ENCODE measurements around the gene GLUD2. TPM values are rescaled to one million over a fixed set of nuclear protein-coding genes. Genes with fewer than 3 reads are reported as not detected.
A peak's percentile ranks its signal among the peaks of the same experiment; 100 is the strongest.
"Not testable (repeated sequence)": the region's sequence is repeated elsewhere in the genome, so short reads cannot be mapped to it uniquely, and the experiment has no call there.

The GLUD2 gene
- total and polyA plus RNA-seq, 4 donors = 2.8 to 24.3 (median 8.5) TPM

DNA sequence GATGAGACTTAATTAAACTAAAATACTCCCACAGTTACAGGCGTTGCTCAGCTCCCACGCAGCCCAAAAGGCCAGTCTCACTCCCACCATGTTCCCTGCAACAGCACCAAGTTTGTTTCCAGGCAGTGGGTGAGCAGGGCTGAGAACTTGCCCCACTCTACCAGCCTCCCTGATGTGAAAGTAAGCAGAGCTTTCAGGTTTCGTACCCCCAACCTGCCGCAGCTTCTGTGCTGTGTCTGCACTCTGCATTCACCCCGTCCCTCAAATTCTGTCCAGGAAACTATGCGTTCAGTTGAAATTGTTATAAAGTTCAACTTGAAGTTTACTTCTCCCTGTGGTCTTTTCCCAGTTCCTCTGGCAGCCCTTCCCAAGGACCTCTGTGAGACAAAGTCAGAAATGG lies 17.2 kb downstream of the GLUD2 start:
- no peak for DNase-seq (ENCODE audit: low spot score)
- H3K9ac ChIP-seq (ENCODE audit: low read depth in 1 of 2, low read length in 2 of 2) = no peak overlapping the region
- no peaks in the 10 kb centered on the region for H3K27me3 ChIP-seq (ENCODE audit: control insufficient read depth in 4 of 4, insufficient read depth in 4 of 4, low read length in 3 of 4)
- no peaks in the 10 kb centered on the region for H3K9me3 ChIP-seq (ENCODE audit: control insufficient read depth in 4 of 4, low read length in 3 of 4)
- no peak overlapping the region for H3K27ac ChIP-seq (ENCODE audit: low read depth in 1 of 2, low read length in 2 of 2)
- H3K4me1 ChIP-seq (ENCODE audit: control insufficient read depth in 4 of 4, insufficient read depth in 4 of 4, low read length in 3 of 4) = no peaks in the 10 kb centered on the region
- WGBS = 95% methylated on average over 6 of the region's 6 CpGs
- no peaks in the 10 kb centered on the region for H3K36me3 ChIP-seq (ENCODE audit: control insufficient read depth in 4 of 4, insufficient read depth in 3 of 4, low read depth in 1 of 4, low read length in 3 of 4)
- no peak overlapping the region for H3K4me3 ChIP-seq (ENCODE audit: low read depth in 1 of 3, low read length in 3 of 3)
- TF ChIP-seq ATF3 (IDR thresholded peaks at IDR 0.05) = no peak
- TF ChIP-seq YY1 (IDR thresholded peaks at IDR 0.05) = no peak
- TF ChIP-seq, protein P1, sequence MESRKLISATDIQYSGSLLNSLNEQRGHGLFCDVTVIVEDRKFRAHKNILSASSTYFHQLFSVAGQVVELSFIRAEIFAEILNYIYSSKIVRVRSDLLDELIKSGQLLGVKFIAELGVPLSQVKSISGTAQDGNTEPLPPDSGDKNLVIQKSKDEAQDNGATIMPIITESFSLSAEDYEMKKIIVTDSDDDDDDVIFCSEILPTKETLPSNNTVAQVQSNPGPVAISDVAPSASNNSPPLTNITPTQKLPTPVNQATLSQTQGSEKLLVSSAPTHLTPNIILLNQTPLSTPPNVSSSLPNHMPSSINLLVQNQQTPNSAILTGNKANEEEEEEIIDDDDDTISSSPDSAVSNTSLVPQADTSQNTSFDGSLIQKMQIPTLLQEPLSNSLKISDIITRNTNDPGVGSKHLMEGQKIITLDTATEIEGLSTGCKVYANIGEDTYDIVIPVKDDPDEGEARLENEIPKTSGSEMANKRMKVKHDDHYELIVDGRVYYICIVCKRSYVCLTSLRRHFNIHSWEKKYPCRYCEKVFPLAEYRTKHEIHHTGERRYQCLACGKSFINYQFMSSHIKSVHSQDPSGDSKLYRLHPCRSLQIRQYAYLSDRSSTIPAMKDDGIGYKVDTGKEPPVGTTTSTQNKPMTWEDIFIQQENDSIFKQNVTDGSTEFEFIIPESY (IDR thresholded peaks at IDR 0.05) = no peak
- TF ChIP-seq GABPA (IDR thresholded peaks at IDR 0.05 in 1 of 2, conservative IDR thresholded peaks at IDR 0.05 in 1 of 2) = no peak
- no peak for TF ChIP-seq EGR1 (IDR thresholded peaks at IDR 0.05; ENCODE audit: low read depth in 2 of 2)
- TF ChIP-seq RXRA (IDR thresholded peaks at IDR 0.05) = no peak
- TF ChIP-seq HNF4G (IDR thresholded peaks at IDR 0.05) = no peak
- TF ChIP-seq RAD21 (IDR thresholded peaks at IDR 0.05) = no peak
- no peak for TF ChIP-seq FOXA2 (IDR thresholded peaks at IDR 0.05)
- TF ChIP-seq HNF4A (conservative IDR thresholded peaks at IDR 0.05) = no peak
- TF ChIP-seq, protein P2, sequence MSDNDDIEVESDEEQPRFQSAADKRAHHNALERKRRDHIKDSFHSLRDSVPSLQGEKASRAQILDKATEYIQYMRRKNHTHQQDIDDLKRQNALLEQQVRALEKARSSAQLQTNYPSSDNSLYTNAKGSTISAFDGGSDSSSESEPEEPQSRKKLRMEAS (IDR thresholded peaks at IDR 0.05) = no peak
- no peak for TF ChIP-seq NR2F2 (IDR thresholded peaks at IDR 0.05)
- TF ChIP-seq TAF1 (conservative IDR thresholded peaks at IDR 0.05) = no peak
- TF ChIP-seq FOXA1 (IDR thresholded peaks at IDR 0.05) = no peak
- no peak for TF ChIP-seq JUND (IDR thresholded peaks at IDR 0.05)
- no peak for TF ChIP-seq REST (IDR thresholded peaks at IDR 0.05)

DNA sequence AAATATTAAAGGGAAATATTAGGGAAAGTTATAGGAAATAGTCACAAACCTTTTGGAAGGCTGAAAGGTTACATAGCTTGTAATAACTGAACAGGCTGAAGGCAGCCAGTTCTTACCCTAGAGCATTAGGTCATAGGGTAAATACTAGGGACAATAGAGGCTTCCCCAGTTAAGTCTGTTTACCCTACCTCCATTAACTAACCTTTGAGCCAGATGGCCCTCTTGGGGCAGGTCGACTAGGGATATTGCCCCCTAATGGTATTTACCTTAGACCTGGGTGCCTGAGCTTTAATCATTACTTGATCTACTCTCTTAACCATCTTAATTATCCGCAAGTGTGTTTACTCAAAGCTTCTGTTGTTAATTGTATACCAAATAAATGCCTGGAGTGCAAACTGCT lies 36.8 kb downstream of the GLUD2 start:
- H3K9ac ChIP-seq (ENCODE audit: low read depth in 1 of 2, low read length in 2 of 2); H3K9me3 ChIP-seq (ENCODE audit: control insufficient read depth in 4 of 4, low read length in 3 of 4); H3K27me3 ChIP-seq (ENCODE audit: control insufficient read depth in 4 of 4, insufficient read depth in 4 of 4, low read length in 3 of 4); H3K36me3 ChIP-seq (ENCODE audit: control insufficient read depth in 4 of 4, insufficient read depth in 3 of 4, low read depth in 1 of 4, low read length in 3 of 4); H3K4me1 ChIP-seq (ENCODE audit: control insufficient read depth in 4 of 4, insufficient read depth in 4 of 4, low read length in 3 of 4); DNase-seq (ENCODE audit: low spot score); H3K27ac ChIP-seq (ENCODE audit: low read depth in 1 of 2, low read length in 2 of 2); H3K4me3 ChIP-seq (ENCODE audit: low read depth in 1 of 3, low read length in 3 of 3): not testable (repeated sequence)
- TF ChIP-seq RXRA (IDR thresholded peaks at IDR 0.05) (peak in 1 of 2 donors; percentile 58), HNF4A (conservative IDR thresholded peaks at IDR 0.05) (peak in 1 of 2 donors; percentile 43)
- WGBS = 50% methylated on average over 2 of the region's 2 CpGs
